ENCODE measurements around the gene PLCG1.

DNA sequence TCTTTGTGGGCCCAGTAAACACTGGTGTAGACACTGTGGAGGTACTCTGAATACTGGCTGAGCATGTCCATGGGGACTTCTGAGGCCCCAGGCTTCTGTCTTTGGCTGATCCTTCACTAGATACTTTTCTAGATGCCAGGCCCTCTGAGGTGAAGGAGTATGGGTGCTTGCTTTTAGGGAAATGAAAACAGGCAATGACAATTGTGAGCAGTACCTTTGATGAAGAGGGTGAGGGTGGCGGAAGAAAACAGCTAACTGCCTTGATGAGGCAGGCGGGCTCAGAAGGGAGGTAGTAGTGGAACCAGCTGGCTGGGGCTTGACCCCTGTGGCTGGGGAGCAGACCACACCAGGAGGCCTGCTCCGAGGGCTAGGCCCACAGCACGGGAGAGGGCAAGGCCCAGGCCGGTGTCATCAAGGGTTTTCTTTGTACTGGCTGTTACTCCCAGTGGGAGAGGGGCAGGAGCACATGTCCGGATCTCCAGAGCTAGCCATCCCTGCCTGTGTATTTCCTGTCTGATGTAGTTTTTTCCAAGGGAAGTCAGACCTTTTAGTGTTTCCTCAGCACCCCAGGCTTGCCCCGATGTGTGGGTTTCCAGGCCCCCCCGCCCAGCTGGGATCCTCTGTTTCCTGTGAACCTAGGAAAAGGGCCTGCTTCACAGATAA lies 3.9 kb downstream of the PLCG1 start:
- TF ChIP-seq, protein P1, sequence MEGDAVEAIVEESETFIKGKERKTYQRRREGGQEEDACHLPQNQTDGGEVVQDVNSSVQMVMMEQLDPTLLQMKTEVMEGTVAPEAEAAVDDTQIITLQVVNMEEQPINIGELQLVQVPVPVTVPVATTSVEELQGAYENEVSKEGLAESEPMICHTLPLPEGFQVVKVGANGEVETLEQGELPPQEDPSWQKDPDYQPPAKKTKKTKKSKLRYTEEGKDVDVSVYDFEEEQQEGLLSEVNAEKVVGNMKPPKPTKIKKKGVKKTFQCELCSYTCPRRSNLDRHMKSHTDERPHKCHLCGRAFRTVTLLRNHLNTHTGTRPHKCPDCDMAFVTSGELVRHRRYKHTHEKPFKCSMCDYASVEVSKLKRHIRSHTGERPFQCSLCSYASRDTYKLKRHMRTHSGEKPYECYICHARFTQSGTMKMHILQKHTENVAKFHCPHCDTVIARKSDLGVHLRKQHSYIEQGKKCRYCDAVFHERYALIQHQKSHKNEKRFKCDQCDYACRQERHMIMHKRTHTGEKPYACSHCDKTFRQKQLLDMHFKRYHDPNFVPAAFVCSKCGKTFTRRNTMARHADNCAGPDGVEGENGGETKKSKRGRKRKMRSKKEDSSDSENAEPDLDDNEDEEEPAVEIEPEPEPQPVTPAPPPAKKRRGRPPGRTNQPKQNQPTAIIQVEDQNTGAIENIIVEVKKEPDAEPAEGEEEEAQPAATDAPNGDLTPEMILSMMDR (IDR thresholded peaks at IDR 0.05; ENCODE audit: low read depth, low read length), result no peak
- no peak for TF ChIP-seq EZH2phosphoT487 (IDR thresholded peaks at IDR 0.05; ENCODE audit: low read depth)
